Suprapubic skin (tissue), 4 donors: ENCODE measurements around the gene CEP76.

Experiments used
- POLR2A ChIP-seq, 2 donors: fragments of 450-650 bp; IDR thresholded peaks; one replicate each; pipeline ENCODE4 v1.6.1; 2017; ENCODE audit warnings: antibody characterized with exemption in 2 of 2, mild to moderate bottlenecking in 2 of 2, moderate library complexity in 2 of 2
- POLR2AphosphoS5 ChIP-seq, 3 donors: sonication (generic); formaldehyde crosslinking; IDR thresholded peaks; one replicate each; pipeline ENCODE4 v1.6.1; 2017; ENCODE audit warnings: antibody characterized with exemption in 3 of 3
- TF ChIP-seq, protein P1 (sequence below), 2 donors: fragments of 200-600 bp in 1 of 2; fragments of 450-650 bp in 1 of 2; sonication (generic) in 1 of 2; IDR thresholded peaks; one replicate each; pipeline ENCODE4 v1.5.1; 2016 to 2019; ENCODE audit warnings: antibody characterized with exemption in 2 of 2, mild to moderate bottlenecking in 1 of 2, moderate library complexity in 1 of 2

DNA sequence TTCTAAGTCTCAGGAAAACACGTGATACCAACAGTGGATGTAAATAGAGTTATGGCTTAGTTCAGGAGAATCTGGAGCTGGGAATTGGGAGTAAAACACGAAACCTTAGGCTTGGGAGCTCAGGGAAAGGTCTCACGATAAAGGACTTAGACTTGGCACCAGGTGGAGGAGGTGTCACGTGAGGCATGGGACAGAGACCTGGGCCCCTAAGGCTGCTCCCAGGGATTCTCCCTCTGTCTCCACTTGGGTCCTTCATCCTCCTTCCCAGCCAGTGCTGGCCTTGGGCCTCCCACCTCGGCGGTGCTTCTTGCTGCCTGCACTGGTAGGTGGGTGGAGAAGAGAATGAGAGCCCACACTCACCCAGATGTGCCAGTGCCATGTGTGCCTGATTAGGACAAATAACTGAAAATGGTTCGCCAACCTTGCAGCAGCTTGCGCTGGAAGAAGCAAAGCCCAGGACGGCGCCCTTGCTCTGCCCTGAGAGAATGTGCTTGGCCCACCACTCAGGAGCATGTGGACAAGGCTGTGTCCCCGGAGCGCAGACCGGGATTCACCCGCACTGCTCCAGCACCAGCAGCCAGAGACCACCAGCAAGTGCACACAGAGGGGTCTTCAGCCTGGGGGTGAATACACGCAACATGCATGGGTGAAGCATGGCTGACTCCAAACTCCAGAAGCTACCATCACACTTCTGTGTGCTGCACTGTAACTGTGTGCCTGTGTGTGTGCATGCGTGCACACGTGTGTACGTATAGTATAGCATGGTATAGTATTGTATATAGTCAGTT lies 48.4 kb upstream of the CEP76 start:
- TF ChIP-seq, protein P1, sequence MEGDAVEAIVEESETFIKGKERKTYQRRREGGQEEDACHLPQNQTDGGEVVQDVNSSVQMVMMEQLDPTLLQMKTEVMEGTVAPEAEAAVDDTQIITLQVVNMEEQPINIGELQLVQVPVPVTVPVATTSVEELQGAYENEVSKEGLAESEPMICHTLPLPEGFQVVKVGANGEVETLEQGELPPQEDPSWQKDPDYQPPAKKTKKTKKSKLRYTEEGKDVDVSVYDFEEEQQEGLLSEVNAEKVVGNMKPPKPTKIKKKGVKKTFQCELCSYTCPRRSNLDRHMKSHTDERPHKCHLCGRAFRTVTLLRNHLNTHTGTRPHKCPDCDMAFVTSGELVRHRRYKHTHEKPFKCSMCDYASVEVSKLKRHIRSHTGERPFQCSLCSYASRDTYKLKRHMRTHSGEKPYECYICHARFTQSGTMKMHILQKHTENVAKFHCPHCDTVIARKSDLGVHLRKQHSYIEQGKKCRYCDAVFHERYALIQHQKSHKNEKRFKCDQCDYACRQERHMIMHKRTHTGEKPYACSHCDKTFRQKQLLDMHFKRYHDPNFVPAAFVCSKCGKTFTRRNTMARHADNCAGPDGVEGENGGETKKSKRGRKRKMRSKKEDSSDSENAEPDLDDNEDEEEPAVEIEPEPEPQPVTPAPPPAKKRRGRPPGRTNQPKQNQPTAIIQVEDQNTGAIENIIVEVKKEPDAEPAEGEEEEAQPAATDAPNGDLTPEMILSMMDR (IDR thresholded peaks at IDR 0.05), result no peak
- TF ChIP-seq POLR2A (IDR thresholded peaks at IDR 0.05), result no peak
- no peak for TF ChIP-seq POLR2AphosphoS5 (IDR thresholded peaks at IDR 0.05)
